ENCODE data around the gene QRICH2. TPM values are rescaled to one million over a fixed set of nuclear protein-coding genes. Genes with fewer than 3 reads are reported as not detected.
A peak's percentile ranks its signal among the peaks of the same experiment; 100 is the strongest.

QRICH2 gene
- total RNA-seq, 1 donor from 2014 or later = 15.0 TPM

DNA sequence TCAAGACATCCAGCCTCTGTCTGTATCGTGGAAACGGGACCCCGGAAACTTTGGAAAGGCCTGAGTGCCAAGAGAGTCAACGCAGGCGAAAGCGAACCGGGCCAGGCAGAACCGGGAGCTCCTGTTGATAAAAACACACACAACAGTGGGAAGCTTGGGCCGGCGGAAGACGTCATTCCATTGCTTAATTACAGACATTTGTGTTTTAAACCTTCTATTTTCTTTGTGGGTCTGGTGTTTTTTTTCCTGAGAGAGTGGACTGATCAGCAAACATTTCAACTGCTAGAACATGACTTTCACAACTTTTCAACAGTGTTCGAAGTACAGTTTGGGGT, 66.9 kb downstream of the QRICH2 start:
- TF ChIP-seq CTCF (IDR thresholded peaks at IDR 0.05; ENCODE audit: unreplicated experiment) = no peak
- Mint-ChIP-seq H3K4me3 (ENCODE audit: unreplicated experiment) (peak overlapping the region; percentile 91), H3K9me3 (ENCODE audit: unreplicated experiment) (no peaks in the 10 kb centered on the region), H3K36me3 (ENCODE audit: low read depth, unreplicated experiment) (no peaks in the 10 kb centered on the region), H3K27me3 (ENCODE audit: unreplicated experiment) (peaks cover 8% of the 10 kb centered on the region), H3K4me1 (ENCODE audit: unreplicated experiment) (peaks cover 8% of the 10 kb centered on the region), H3K27ac (ENCODE audit: unreplicated experiment) (peak overlapping the region; percentile 5)
- DNase-seq (ENCODE audit: low spot score) = no peak

- H3K4me1 Mint-ChIP-seq (ENCODE audit: unreplicated experiment) = peaks cover 8% of the 10 kb centered on the region
- no peaks in the 10 kb centered on the region for H3K36me3 Mint-ChIP-seq (ENCODE audit: low read depth, unreplicated experiment)
- H3K4me3 Mint-ChIP-seq (ENCODE audit: unreplicated experiment) = peak within 1 kb of the TSS; percentile 91
- TF ChIP-seq CTCF (IDR thresholded peaks at IDR 0.05; ENCODE audit: unreplicated experiment) = no peak
- peak; percentile 65 for DNase-seq (ENCODE audit: low spot score)
- peak within 1 kb of the TSS; percentile 5 for H3K27ac Mint-ChIP-seq (ENCODE audit: unreplicated experiment)
- peaks cover 8% of the 10 kb centered on the region for H3K27me3 Mint-ChIP-seq (ENCODE audit: unreplicated experiment)
- H3K9me3 Mint-ChIP-seq (ENCODE audit: unreplicated experiment) = no peaks in the 10 kb centered on the region
Measured at GRCh38 chr17:76240461-76241203, 67.4 kb downstream of the QRICH2 start, which contains the start of gene RNF157. RNF157 (minus strand) TSS chr17:76240493; CDS start chr17:76240240, 253 bp downstream.

DNA sequence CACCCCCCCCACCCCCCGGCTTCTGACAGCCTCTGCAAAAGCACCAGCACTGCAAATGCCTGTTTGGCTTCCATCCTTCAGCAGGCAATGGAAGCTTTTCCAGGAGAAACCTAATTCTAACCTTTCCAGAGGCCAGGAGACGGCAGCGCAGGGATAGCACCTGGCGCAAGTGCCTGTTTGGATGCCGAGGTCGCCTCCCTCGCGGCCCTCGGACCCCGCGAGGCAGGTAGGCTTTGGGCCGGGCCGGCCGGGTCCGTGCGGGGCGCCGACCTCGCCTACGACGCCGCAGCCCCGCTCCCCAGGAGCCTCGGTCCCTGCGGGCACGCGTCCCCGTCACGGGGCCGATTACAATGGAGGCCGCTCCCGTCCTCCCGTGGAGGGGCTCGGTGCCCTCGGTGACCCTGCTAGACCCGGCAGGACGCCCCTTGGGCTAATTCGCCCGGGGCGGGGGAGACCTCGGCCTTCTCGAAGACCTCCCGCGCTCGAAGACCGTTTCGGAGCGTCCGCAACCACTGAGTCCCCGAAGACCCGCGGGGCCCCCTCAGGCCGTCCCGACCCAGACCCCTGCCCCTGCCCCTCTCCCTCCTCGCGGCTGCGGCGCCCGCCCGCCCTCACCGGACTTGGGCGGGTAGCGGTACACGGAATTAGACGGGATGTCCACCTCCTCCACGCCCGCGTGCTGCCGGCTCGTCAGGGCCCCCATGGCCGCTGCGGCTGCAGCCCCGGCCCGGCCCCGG, 68.4 kb downstream of the QRICH2 start:
- no peaks in the 10 kb centered on the region for H3K9me3 Mint-ChIP-seq (ENCODE audit: unreplicated experiment)
- TF ChIP-seq CTCF (IDR thresholded peaks at IDR 0.05; ENCODE audit: unreplicated experiment) = no peak
- no peak for DNase-seq (ENCODE audit: low spot score)

DNA sequence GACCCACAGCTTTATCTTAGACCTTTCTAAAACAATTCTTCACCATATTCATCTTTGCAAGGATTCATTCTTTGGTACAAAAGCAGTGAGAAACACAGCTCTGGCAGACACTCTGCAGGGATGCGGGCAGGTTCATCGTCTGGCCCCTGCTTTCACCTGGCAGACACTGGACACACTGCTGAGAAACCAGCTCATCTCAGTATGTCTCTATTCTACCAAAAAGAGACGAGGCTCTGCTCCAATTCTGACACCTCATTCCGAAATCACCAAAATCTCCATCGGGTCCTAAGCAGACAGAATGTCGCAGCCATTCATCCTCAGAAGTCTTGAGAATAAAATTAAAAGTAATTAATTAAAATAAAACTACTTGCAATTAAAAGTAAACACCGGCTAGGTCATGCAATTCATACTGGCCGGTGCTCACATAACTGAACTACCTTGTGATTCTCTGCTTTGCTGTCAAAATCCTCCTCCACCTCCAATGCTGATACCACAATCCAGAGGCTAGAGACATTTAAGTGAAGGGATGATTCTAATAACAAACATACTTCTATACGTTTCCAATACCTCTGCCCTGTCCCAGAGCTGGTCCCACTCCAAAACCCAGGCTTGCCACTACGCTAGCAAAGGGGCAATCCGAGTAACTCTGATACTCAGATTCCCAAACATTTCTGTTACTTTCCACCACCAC, 69.1 kb downstream of the QRICH2 start:
- Mint-ChIP-seq H3K36me3 (ENCODE audit: low read depth, unreplicated experiment) (no peaks in the 10 kb centered on the region), H3K27ac (ENCODE audit: unreplicated experiment) (no peak overlapping the region), H3K4me3 (ENCODE audit: unreplicated experiment) (peak overlapping the region; percentile 81), H3K27me3 (ENCODE audit: unreplicated experiment) (peaks cover 8% of the 10 kb centered on the region), H3K4me1 (ENCODE audit: unreplicated experiment) (peaks cover 8% of the 10 kb centered on the region), H3K9me3 (ENCODE audit: unreplicated experiment) (no peaks in the 10 kb centered on the region)
- DNase-seq (ENCODE audit: low spot score) = no peak
- no peak for TF ChIP-seq CTCF (IDR thresholded peaks at IDR 0.05; ENCODE audit: unreplicated experiment)

More for the DNA sequence above, 68.4 kb downstream of the QRICH2 start:
- Mint-ChIP-seq H3K36me3 (ENCODE audit: low read depth, unreplicated experiment) (no peaks in the 10 kb centered on the region), H3K27ac (ENCODE audit: unreplicated experiment) (no peak overlapping the region), H3K27me3 (ENCODE audit: unreplicated experiment) (peaks cover 8% of the 10 kb centered on the region), H3K4me1 (ENCODE audit: unreplicated experiment) (peaks cover 8% of the 10 kb centered on the region), H3K4me3 (ENCODE audit: unreplicated experiment) (peak overlapping the region; percentile 81)
